Activated CD4-positive, alpha-beta T cell treated with anti-CD3 and anti-CD28 coated beads, Interleukin-2, amount 50 U/mL, for 48 hours (primary cell): ENCODE results near the gene RBSN.

ENCODE experiments used
- DNase-seq, 2 experiments: peaks; one replicate each; pipeline ENCODE4 v3.0.0-alpha.2; 2020

Gene RBSN

GRCh38 chr3:15056676-15057404, 42.1 kb downstream of the RBSN start:
- no peak for DNase-seq

DNA sequence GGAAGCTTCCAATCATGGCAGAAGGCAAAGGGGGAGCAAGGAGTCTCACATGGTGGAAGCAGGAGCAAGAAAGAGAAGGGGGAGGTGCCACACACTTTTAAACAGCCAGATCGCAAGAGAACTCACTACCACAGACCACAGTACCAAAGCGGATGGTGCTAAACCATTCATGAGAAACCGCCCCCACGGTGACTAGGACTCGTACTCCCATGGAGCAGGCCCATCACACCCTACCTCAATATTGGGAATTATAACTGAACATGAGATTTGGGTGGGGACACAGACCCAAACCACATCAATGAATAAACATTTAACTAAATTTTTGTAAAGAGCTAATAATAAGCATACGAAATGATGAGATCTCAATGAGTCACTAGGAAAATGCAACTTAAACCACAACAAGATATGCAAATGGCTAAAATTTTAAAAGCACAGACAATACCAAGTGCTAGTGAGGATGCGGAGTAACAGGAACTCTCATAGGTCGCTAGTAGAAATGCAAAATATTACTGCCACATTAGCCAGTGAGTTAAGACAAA, 43.9 kb downstream of the RBSN start:
- DNase-seq: peak; percentile 67 to 77

DNA sequence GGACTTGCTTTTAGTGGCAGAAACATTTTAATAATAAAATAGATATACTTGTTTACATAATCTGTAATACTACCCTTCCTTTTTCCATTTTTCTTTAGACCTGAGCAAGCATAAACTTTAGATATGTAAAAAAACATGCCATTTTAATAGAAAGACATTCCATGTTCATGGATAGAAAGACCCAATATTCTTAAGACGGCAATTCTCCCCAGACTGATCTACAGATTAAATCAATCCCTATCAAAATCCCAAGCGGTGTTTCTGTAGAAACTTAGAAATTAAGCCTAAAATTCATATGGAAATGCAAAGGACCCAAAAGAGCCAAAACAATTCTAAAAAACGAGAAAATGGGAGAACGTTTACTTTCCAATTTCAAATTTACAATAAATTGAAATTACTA, 45.4 kb downstream of the RBSN start:
- DNase-seq: no peak

DNA sequence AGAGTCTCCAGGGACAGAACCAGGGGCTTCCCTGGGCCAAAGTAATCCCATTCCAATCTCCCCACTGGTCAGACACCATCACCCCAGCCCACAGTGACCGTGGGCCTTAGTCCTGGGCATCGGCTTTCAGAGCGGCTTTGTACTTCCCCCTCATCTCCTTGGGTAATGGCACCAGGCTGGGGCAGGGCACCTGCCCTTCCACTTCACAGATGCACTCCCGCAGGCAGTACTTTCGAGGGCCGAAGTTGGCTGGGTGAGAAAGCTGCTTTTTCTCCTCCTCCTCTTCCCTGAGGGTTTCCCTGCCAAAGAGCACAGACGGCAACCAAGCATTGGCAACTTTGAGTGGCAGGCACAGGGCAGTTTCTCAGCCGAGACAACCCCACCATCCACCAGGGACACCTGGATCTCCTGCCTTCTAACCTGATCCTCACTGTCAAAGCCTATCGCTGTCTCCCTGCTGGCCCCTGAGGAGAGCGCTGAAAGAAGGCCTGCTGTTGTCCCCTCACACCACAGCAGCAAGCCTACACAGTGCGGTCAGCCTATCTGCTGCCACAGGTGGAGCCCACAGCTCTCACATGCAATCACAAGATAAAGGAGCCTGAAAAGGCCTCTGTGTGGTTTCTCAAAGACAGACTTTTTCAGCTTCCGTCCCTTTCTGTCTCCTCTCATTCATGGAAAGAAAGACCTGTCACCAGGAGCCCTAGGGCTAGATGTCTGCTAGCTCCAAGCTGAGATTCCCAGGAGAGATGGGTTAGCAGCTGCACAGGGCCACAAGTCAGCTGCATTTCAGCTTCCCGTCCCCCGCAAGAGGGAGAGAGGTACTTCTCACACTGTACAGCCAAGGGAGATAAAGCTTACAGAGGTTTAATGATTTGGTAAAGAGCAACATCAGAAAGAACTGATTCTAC, 46.4 kb downstream of the RBSN start:
- DNase-seq: no peak

DNA sequence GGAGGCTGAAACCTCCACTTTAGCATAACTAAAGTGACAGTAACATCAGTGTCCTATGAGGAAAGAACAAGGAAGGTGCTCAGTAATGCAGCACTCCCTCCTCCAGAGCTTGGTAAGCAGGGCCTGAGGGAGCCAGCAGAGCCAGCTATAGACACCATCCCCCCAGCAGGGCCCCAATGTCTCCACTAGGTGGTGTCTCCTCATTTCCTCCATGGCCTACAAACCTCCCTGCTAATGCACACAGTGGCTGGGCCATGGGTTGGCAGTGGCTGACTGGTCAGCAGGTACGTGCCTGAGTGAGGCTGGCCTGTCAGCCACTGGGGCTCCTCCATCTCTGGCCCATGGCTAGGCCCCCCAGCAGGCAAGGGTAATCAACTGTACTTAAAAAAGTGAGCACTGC, 47.4 kb downstream of the RBSN start:
- DNase-seq: peak; percentile 46 to 58

GRCh38 chr3:15050405-15051092, 48.4 kb downstream of the RBSN start:
- no peak for DNase-seq

- no peak for DNase-seq
Observed at GRCh38 chr3:15049584-15049983, 49.4 kb downstream of the RBSN start.

- no peak for DNase-seq
Observed at GRCh38 chr3:15045667-15046066, 53.3 kb downstream of the RBSN start.

DNA sequence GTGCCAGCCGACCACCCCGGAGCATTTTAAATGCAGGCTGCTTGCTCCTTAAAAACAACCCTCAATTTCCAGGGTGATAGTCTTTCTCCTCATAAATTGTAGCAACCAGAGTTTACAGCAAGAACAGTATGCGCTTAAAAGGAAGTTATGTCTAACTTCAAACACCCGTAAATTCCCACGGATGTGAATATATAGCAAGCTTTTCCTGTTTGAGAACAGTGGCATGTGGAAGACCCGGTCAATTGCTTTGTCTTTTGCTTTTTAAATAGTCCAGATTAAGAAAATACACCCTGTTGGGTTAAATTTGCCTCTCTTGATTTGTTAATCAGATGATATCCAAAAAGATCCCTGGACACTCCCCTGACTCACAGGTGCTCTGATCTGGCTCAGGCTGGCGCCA, 54.6 kb downstream of the RBSN start:
- no peak for DNase-seq

DNA sequence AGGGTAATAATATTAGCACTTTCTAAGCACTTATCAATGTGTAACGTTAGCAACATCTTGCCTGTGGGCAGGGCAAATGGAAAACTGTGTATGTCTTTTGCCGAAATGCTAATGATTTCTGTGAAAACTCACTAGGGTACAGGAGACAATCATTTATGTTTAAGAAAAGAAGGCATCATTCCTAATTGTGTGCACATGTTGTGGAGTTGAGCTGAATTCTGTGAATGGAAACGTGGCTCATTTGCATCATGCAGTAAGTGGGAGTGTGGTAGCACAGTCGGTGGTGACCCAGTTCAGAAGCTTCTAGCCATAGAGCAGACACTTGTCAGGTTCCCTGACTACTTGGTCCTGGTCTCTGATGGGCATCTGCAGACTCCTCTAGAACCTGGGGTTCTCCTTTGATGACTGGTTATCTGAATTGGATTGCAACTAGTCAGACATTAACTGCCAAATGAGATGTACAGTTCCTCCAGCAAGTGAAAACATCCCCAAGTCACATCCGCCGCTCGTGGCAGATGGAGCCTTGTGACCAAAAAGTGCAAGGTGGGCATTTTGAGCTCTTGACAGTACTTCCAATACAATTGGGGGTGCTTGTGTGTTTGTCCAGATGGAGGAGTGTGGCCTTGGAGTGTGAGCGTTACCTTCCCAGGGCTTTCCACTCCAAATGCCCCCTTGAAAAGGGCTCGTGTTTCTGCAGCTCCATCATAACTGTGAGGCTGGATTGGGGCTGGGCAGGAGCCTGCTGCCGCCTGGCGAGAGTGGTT, 55.4 kb downstream of the RBSN start:
- no peak for DNase-seq

DNA sequence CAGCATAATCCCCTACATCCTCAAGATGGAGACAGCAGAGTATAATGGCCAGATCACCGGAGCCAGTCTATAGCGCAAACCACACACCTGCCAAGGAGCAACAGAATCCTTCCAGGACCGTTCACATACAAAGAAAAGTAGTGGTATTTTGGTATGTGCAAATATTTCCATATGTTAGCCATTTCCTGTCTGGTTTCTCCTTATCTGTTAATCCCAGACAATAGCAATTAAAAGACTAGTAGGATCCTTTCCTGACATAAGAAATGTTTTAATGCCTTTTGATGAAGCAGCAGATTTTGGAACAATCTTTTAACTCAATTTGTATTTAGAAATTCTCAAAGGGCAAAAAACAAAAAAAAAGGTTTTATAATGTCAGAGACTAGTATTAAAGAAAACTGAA, 56.0 kb downstream of the RBSN start:
- DNase-seq: no peak

DNA sequence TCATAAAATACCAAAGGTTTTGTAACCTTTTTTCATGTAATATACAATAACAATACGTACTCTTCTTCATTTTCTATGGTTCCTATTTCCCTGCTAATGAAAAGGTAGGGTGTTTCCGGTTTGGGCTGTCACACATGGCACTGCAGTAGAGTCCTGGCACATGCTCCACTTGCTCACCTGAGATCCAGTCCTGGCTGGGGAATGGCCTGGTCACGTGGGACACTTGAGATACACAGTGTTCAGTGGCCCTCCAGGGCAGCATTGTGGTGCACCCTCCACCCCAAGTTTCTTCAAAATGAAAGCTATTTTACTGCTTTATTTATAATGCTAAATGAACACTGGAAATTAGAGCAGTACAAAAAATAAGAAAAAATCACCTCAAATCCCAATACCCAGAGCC, 57.0 kb downstream of the RBSN start:
- DNase-seq: no peak

DNA sequence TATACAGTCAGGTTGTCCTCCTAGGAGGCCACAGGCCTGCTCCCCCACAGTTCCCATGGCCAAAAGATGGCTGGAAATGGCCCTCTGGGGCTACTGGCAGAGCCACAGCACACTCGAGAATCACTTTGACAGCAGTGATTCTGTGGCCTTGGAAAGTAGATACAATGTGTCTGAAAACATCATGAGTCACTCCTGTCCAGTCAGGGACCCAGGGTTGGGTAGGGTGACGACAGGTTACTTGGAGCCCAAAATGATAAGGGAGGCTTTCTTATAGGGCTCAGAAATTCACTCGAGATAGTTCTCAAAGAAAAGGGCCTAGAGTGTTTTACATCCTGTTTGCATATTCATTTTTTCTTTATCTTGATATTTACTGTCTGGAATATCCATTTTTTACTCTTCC, 58.1 kb downstream of the RBSN start:
- DNase-seq: no peak

GRCh38 chr3:15038306-15038705, 60.6 kb downstream of the RBSN start:
- no peak for DNase-seq

- DNase-seq: no peak
Observed at GRCh38 chr3:15033103-15033502, 65.8 kb downstream of the RBSN start.

DNA sequence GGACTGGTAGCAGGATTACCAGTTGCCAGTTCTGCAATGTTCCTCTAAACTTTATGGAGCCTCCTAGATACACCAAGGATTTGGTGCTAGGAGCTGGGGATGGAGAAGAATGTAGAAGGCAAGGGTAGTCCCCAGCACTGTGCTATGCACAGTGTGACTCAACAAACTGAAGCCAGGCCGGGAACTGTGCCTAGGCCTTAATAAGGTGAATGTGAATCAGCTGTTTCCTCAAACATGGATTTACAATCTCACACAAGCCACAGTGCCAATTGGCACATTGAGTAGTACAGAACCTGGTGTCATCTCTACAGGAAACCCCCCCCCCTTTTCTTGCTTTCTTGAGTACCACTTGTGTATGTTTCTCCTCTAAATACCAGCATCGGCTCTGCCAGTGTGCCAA, 66.3 kb downstream of the RBSN start:
- no peak for DNase-seq

GRCh38 chr3:15029625-15030024, 69.3 kb downstream of the RBSN start:
- DNase-seq: no peak

DNA sequence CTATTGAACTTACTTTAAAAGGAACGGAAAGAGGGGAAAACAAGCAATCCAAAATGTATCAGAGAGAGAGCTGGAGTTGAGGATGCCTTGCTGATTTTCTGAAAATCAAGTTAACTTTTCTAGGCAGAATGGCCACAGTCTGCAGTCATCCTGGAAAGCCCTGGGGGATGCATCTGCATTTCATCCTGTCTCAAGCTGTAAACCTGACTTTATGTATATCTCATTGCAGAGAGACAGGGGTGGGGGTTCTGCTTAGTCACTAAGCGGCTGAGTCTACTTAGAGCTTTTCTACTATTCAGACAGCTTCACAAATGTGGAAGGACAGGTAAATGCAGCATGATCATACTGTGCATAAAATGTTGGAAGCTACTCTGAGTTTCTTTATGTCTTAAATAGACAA, 75.2 kb downstream of the RBSN start:
- no peak for DNase-seq

GRCh38 chr3:15023249-15023648, 75.7 kb downstream of the RBSN start:
- no peak for DNase-seq
